ENCODE results near the gene LRRC53.

Gene LRRC53

GRCh38 chr1:74534241-74534640 is 21.8 kb upstream of the LRRC53 start:
- no peaks in the 10 kb centered on the region for H3K9me3 ChIP-seq (ENCODE audit: control insufficient read depth, low read length)
- no peaks in the 10 kb centered on the region for H3K36me3 ChIP-seq (ENCODE audit: control insufficient read depth, insufficient read depth, low read length)
- H3K27me3 ChIP-seq (ENCODE audit: control insufficient read depth, insufficient read depth, low read length), result no peaks in the 10 kb centered on the region
- no peak overlapping the region for H3K4me2 ChIP-seq (ENCODE audit: low read length)
- H3K79me2 ChIP-seq, result no peaks in the 10 kb centered on the region
- H2AFZ ChIP-seq, result no peak overlapping the region
- no peak for TF ChIP-seq CTCF (IDR thresholded peaks at IDR 0.05)
- no peak overlapping the region for H3K9ac ChIP-seq
- H3K27ac ChIP-seq, result no peak overlapping the region
- H3K4me3 ChIP-seq (ENCODE audit: low read depth, low read length), result no peak overlapping the region
- no peaks in the 10 kb centered on the region for H3K4me1 ChIP-seq

- Histone ChIP-seq H3K79me2 (no peaks in the 10 kb centered on the region), H3K4me1 (no peaks in the 10 kb centered on the region), H3K9me3 (ENCODE audit: control insufficient read depth, low read length) (no peaks in the 10 kb centered on the region), H3K9ac (no peak overlapping the region), H3K4me2 (ENCODE audit: low read length) (no peak overlapping the region), H3K27me3 (ENCODE audit: control insufficient read depth, insufficient read depth, low read length) (no peaks in the 10 kb centered on the region), H3K27ac (no peak overlapping the region), H3K4me3 (ENCODE audit: low read depth, low read length) (no peak overlapping the region), H2AFZ (no peak overlapping the region), H3K36me3 (ENCODE audit: control insufficient read depth, insufficient read depth, low read length) (no peaks in the 10 kb centered on the region)
- TF ChIP-seq CTCF (IDR thresholded peaks at IDR 0.05), result no peak
These were observed 19.4 kb upstream of the LRRC53 start for GRCh38 chr1:74531796-74532195.

GRCh38 chr1:74530892-74531291 is 18.5 kb upstream of the LRRC53 start:
- no peaks in the 10 kb centered on the region for H3K27me3 ChIP-seq (ENCODE audit: control insufficient read depth, insufficient read depth, low read length)
- H3K4me2 ChIP-seq (ENCODE audit: low read length), result no peak overlapping the region
- H3K4me3 ChIP-seq (ENCODE audit: low read depth, low read length), result no peak overlapping the region
- no peak overlapping the region for H3K27ac ChIP-seq
- no peak overlapping the region for H3K9ac ChIP-seq
- H3K9me3 ChIP-seq (ENCODE audit: control insufficient read depth, low read length), result no peaks in the 10 kb centered on the region
- no peak overlapping the region for H2AFZ ChIP-seq
- H3K4me1 ChIP-seq, result no peaks in the 10 kb centered on the region
- no peaks in the 10 kb centered on the region for H3K79me2 ChIP-seq
- H3K36me3 ChIP-seq (ENCODE audit: control insufficient read depth, insufficient read depth, low read length), result no peaks in the 10 kb centered on the region
- no peak for TF ChIP-seq CTCF (IDR thresholded peaks at IDR 0.05)

DNA sequence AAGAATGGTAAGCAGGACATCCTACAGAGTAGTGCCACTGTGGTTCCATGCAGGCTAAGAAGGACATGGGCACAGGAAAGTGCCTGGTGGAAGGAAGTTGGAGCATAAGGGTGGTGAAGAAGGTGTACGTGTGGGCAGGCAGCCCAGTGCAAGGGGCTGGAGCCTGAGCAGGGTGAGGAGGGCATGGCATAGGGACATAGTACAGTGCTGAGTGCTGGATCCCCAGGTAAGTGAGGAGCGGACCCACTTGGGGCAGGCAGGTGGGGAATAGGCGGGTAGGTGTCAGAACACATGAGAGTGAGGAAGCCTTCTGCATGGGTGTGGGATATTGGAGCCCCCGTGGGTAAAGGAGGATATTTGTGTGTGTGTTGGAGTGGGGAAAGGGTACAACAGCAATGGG is 15.7 kb upstream of the LRRC53 start:
- Histone ChIP-seq H3K9me3 (ENCODE audit: control insufficient read depth, low read length) (no peaks in the 10 kb centered on the region), H3K27me3 (ENCODE audit: control insufficient read depth, insufficient read depth, low read length) (no peaks in the 10 kb centered on the region), H3K4me2 (ENCODE audit: low read length) (no peak overlapping the region), H3K9ac (no peak overlapping the region), H3K36me3 (ENCODE audit: control insufficient read depth, insufficient read depth, low read length) (no peaks in the 10 kb centered on the region), H2AFZ (no peak overlapping the region), H3K27ac (no peak overlapping the region), H3K4me1 (no peaks in the 10 kb centered on the region), H3K79me2 (no peaks in the 10 kb centered on the region), H3K4me3 (ENCODE audit: low read depth, low read length) (no peak overlapping the region)
- TF ChIP-seq CTCF (IDR thresholded peaks at IDR 0.05), result no peak

- Histone ChIP-seq H3K4me2 (ENCODE audit: low read length) (no peak overlapping the region), H3K4me3 (ENCODE audit: low read depth, low read length) (no peak overlapping the region), H3K9ac (no peak overlapping the region), H3K79me2 (no peaks in the 10 kb centered on the region), H3K4me1 (no peaks in the 10 kb centered on the region), H3K27me3 (ENCODE audit: control insufficient read depth, insufficient read depth, low read length) (no peaks in the 10 kb centered on the region), H3K36me3 (ENCODE audit: control insufficient read depth, insufficient read depth, low read length) (no peaks in the 10 kb centered on the region), H2AFZ (no peak overlapping the region), H3K27ac (no peak overlapping the region), H3K9me3 (ENCODE audit: control insufficient read depth, low read length) (no peaks in the 10 kb centered on the region)
- TF ChIP-seq CTCF (IDR thresholded peaks at IDR 0.05), result no peak
These were observed 14.3 kb upstream of the LRRC53 start for GRCh38 chr1:74526708-74527107.

Measured in parathyroid adenoma (tissue), 2 donors.